ENCODE measurements around the gene MPDZ.

DNA sequence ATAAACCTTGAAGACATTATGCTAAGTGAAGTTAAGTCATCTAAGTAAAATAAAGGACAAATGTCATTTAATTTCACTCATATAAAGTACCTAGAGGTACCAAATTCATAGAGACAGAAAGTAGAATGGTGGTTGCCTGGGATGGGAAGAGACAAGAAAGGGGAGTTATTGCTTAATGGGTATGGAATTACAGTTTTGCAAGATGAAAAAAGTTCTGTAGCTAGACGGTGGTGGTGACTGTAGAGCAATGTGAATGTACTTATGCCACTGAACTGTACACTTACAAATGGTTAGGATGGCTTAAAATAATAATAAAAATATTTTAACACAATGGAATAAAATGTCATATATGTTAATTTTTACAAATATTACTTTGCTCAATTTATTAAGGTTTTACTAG lies 128.0 kb downstream of the MPDZ start:
- TF ChIP-seq, protein P1, sequence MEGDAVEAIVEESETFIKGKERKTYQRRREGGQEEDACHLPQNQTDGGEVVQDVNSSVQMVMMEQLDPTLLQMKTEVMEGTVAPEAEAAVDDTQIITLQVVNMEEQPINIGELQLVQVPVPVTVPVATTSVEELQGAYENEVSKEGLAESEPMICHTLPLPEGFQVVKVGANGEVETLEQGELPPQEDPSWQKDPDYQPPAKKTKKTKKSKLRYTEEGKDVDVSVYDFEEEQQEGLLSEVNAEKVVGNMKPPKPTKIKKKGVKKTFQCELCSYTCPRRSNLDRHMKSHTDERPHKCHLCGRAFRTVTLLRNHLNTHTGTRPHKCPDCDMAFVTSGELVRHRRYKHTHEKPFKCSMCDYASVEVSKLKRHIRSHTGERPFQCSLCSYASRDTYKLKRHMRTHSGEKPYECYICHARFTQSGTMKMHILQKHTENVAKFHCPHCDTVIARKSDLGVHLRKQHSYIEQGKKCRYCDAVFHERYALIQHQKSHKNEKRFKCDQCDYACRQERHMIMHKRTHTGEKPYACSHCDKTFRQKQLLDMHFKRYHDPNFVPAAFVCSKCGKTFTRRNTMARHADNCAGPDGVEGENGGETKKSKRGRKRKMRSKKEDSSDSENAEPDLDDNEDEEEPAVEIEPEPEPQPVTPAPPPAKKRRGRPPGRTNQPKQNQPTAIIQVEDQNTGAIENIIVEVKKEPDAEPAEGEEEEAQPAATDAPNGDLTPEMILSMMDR (IDR thresholded peaks at IDR 0.05; ENCODE audit: insufficient read depth, low read depth, low read length), result no peak
- TF ChIP-seq EZH2 (IDR thresholded peaks at IDR 0.05; ENCODE audit: insufficient read depth, low read length), result no peak

All from astrocyte (in vitro differentiated cells and primary cell).